Measurements from ENCODE around the gene SYNPO2. TPM values are rescaled to one million over a fixed set of nuclear protein-coding genes. Genes with fewer than 3 reads are reported as not detected.

SYNPO2 gene
- total RNA-seq, 1 experiment from 2014 or later, result 0.93 TPM

DNA sequence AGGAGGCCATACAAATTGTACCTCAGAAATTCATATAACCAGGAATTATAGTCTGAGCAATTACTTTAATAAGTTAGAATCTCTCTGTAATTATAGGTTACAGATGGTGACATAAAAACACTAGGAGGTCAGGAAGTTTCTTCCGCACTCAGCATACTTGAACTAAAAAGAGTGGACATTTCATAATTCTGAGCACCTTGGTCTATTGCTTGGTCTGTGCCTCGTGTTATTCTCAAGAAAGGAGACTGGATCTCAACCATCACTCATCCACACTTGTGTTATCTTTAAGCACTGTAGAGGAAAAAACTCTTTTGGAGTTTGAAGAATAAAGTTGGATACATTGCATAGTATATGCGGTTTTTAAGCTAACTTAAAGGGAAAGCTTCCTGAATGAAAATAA is 91.1 kb downstream of the SYNPO2 start (continued):
- TF ChIP-seq, protein P1, sequence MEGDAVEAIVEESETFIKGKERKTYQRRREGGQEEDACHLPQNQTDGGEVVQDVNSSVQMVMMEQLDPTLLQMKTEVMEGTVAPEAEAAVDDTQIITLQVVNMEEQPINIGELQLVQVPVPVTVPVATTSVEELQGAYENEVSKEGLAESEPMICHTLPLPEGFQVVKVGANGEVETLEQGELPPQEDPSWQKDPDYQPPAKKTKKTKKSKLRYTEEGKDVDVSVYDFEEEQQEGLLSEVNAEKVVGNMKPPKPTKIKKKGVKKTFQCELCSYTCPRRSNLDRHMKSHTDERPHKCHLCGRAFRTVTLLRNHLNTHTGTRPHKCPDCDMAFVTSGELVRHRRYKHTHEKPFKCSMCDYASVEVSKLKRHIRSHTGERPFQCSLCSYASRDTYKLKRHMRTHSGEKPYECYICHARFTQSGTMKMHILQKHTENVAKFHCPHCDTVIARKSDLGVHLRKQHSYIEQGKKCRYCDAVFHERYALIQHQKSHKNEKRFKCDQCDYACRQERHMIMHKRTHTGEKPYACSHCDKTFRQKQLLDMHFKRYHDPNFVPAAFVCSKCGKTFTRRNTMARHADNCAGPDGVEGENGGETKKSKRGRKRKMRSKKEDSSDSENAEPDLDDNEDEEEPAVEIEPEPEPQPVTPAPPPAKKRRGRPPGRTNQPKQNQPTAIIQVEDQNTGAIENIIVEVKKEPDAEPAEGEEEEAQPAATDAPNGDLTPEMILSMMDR (IDR thresholded peaks at IDR 0.05 in 2 of 3, conservative IDR thresholded peaks at IDR 0.05 in 1 of 3; ENCODE audit: borderline replicate concordance in 1 of 3, insufficient read depth in 1 of 3, low read depth in 2 of 3, low read length in 2 of 3), result no peak
- TF ChIP-seq, protein P2, sequence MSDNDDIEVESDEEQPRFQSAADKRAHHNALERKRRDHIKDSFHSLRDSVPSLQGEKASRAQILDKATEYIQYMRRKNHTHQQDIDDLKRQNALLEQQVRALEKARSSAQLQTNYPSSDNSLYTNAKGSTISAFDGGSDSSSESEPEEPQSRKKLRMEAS (IDR thresholded peaks at IDR 0.05), result no peak
- TF ChIP-seq ELF1 (IDR thresholded peaks at IDR 0.05; ENCODE audit: borderline replicate concordance, low read depth) (no peak), ZNF274 (IDR thresholded peaks at IDR 0.05; ENCODE audit: low read depth, low read length) (no peak), SP1 (IDR thresholded peaks at IDR 0.05; ENCODE audit: low read depth) (no peak), POLR2A (IDR thresholded peaks at IDR 0.05; ENCODE audit: borderline replicate concordance, extremely low read depth, insufficient read depth, insufficient read length) (no peak), EGR1 (IDR thresholded peaks at IDR 0.05; ENCODE audit: low read depth) (no peak), RAD21 (IDR thresholded peaks at IDR 0.05; ENCODE audit: low read depth) (no peak)
- TF ChIP-seq, protein P3, sequence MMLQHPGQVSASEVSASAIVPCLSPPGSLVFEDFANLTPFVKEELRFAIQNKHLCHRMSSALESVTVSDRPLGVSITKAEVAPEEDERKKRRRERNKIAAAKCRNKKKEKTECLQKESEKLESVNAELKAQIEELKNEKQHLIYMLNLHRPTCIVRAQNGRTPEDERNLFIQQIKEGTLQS (IDR thresholded peaks at IDR 0.05), result no peak

DNA sequence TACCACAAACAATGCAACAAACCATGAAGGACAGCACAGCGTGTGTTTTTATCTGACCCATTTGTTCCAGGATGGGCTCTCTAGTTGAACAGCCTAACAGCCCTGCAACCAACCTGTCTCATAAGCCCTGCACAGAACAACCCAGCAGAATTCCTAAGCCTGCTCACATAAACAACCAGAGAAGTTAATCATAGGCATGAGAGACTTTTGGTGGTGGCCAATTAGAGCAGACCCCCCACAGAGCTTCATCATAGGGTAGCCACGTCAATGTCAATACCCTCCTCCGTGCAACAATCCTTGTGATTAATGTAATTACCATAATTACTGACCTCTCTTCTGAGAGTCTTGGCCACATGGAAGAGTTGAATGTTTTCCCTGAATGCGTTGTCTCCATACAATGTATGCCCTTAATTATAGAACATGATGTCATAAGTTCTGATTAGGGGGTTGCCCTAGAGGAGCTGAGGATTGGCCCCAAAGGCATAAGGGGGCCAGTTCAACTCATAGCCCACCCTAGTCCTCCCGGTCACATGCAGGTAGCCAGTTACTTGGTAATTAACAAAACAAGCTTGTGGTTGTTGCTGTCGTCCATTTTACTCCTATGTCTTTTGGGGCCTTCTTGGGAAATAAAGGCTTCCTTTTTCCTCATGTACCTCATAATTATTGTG is 92.7 kb downstream of the SYNPO2 start:
- H3K79me2 ChIP-seq (ENCODE audit: insufficient read depth, low read length), result no peaks in the 10 kb centered on the region
- ChIA-PET RAD21 (ENCODE audit: low non-redundant PET in 1 of 2, low total read pairs in 2 of 2, uncharacterized antibody in 2 of 2, unreplicated experiment in 2 of 2) (no interaction called here), CTCF (interaction anchor here (0.7 to 1.0 kb wide), 2 partner anchors 512 to 647 kb away, joined by 3 read pairs; partner anchors contain the start of gene PDE5A), POLR2A (no interaction called here)
- no peaks in the 10 kb centered on the region for H3K36me3 ChIP-seq (ENCODE audit: control insufficient read depth in 1 of 2, insufficient read depth in 2 of 2, low read length in 2 of 2)
- H3K9me2 ChIP-seq (ENCODE audit: insufficient read depth), result no peaks in the 10 kb centered on the region
- intact Hi-C loops (cut with micrococcal nuclease), result loop anchor here (1.0 to 5.0 kb wide), 5 partner anchors 61 to 806 kb away; no protein-coding TSS in a partner anchor
- peak; percentile 59 for ATAC-seq
- H3K9ac ChIP-seq (ENCODE audit: low read length), result no peak overlapping the region
- peak overlapping the region; percentile 22; the same call in 1 of the 2 replicates for H3K4me2 ChIP-seq (ENCODE audit: low read length)
- no peak overlapping the region for H3K4me3 ChIP-seq (replicated peaks in 1 of 2; ENCODE audit: low read depth in 1 of 2, low read length in 2 of 2)
- peaks cover 0 to 7% of the 10 kb centered on the region in 2 experiments; a peak in 1 of 4 replicates for H3K4me1 ChIP-seq (ENCODE audit: control insufficient read depth in 1 of 2, insufficient read depth in 2 of 2, low read length in 2 of 2)
- BruUV-seq (replicated peaks), result no TSS peak
- H3K9me3 ChIP-seq (ENCODE audit: control insufficient read depth in 1 of 2, insufficient read depth in 1 of 2, low read depth in 1 of 2, low read length in 2 of 2), result no peaks in the 10 kb centered on the region
- H2AFZ ChIP-seq (ENCODE audit: low read depth, low read length, poor library complexity, severe bottlenecking), result peak overlapping the region; percentile 87
- no peak overlapping the region for H3K27ac ChIP-seq (ENCODE audit: low read depth, low read length)
- H3K27me3 ChIP-seq (ENCODE audit: insufficient read depth, low read length), result no peaks in the 10 kb centered on the region
- no peak for TF ChIP-seq EZH2phosphoT487 (IDR thresholded peaks at IDR 0.05; ENCODE audit: borderline replicate concordance)
- DNase-seq (ENCODE audit: low read depth, low spot score), result no peak
- H4K20me1 ChIP-seq (ENCODE audit: insufficient read depth), result no peaks in the 10 kb centered on the region
